HEK293 (cell line): ENCODE measurements around the gene NTRK3.

Experiments used
- CTCF ChIA-PET: fragments of 350-600 bp; formaldehyde crosslinking; extraction: SDS; loops from one replicate; lab custom pipeline; 2021; ENCODE audit warnings: antibody characterized with exemption; lab: Yijun Ruan, JAX
- POLR2A ChIA-PET: fragments of 300-600 bp; formaldehyde crosslinking; extraction: SDS; loops from one replicate; lab custom pipeline; 2020; ENCODE audit warnings: antibody characterized with exemption, inconsistent platforms; lab: Yijun Ruan, JAX
- H3K27ac ChIP-seq: fragments of 200-500 bp; sonication (Bioruptor generic); 2 replicates; pipeline ENCODE4 v1.5.1; 2014; ENCODE audit warnings: low read depth, low read length, control low read depth, inconsistent platforms; ENCODE audit errors: extremely low read depth
- H3K36me3 ChIP-seq, 2 experiments: fragments of 200-500 bp in 1 of 2; sonication (Bioruptor generic) in 1 of 2; 1 replicate in 1 of 2; 2 replicates in 1 of 2; pipeline ENCODE4 v1.5.1; 2014 to 2017; ENCODE audit warnings: inconsistent platforms in 2 of 2, low read length in 2 of 2; ENCODE audit not compliant: control insufficient read depth in 2 of 2, insufficient read depth in 1 of 2
- H3K4me1 ChIP-seq: fragments of 200-500 bp; sonication (Bioruptor generic); 2 replicates; pipeline ENCODE4 v1.5.1; 2014; ENCODE audit warnings: mild to moderate bottlenecking, low read length, inconsistent platforms; ENCODE audit not compliant: control insufficient read depth, insufficient read depth
- H3K4me3 ChIP-seq: 2 replicates; pipeline ENCODE4 v1.5.1; 2011; ENCODE audit warnings: low read depth, mild to moderate bottlenecking, control low read depth, low read length, moderate library complexity
- H3K9me3 ChIP-seq: fragments of 200-500 bp; sonication (Bioruptor generic); 2 replicates; pipeline ENCODE4 v1.5.1; 2014; ENCODE audit warnings: low read depth, low read length, inconsistent platforms; ENCODE audit not compliant: control insufficient read depth, insufficient read depth
- FEZF1 ChIP-seq: fragments of 450-650 bp; formaldehyde crosslinking; IDR thresholded peaks from 2 replicates; pipeline ENCODE4 v1.5.1; 2016; ENCODE audit warnings: missing biosample characterization, missing genetic modification characterization
- GFI1B ChIP-seq: fragments of 450-650 bp; formaldehyde crosslinking; IDR thresholded peaks from 2 replicates; pipeline ENCODE4 v1.5.1; 2016; ENCODE audit warnings: missing biosample characterization, missing genetic modification characterization
- GLI2 ChIP-seq: fragments of 450-650 bp; formaldehyde crosslinking; IDR thresholded peaks from 2 replicates; pipeline ENCODE4; 2017; ENCODE audit warnings: missing biosample characterization, missing genetic modification characterization, low read depth, borderline replicate concordance
- GLI4 ChIP-seq: fragments of 450-650 bp; formaldehyde crosslinking; IDR thresholded peaks from 2 replicates; pipeline ENCODE4 v1.5.1; 2016; ENCODE audit warnings: missing biosample characterization, missing genetic modification characterization
- PATZ1 ChIP-seq: fragments of 450-650 bp; formaldehyde crosslinking; IDR thresholded peaks from 2 replicates; pipeline ENCODE4 v1.5.1; 2016; ENCODE audit warnings: missing biosample characterization, missing genetic modification characterization
- REPIN1 ChIP-seq: fragments of 450-650 bp; formaldehyde crosslinking; IDR thresholded peaks from 2 replicates; pipeline ENCODE4 v1.5.1; 2017; ENCODE audit warnings: missing biosample characterization, missing genetic modification characterization, low read depth
- TCF7L2 ChIP-seq: IDR thresholded peaks from 2 replicates; pipeline ENCODE4 v1.6.1; 2011; ENCODE audit warnings: low read depth, mild to moderate bottlenecking, inconsistent platforms, low read length, moderate library complexity, borderline replicate concordance
- ZBTB7A ChIP-seq: fragments of 450-650 bp; formaldehyde crosslinking; IDR thresholded peaks from 2 replicates; pipeline ENCODE4 v1.5.1; 2016; ENCODE audit warnings: low read depth, missing biosample characterization, missing genetic modification characterization
- ZFHX2 ChIP-seq: fragments of 450-650 bp; formaldehyde crosslinking; conservative IDR thresholded peaks from 2 replicates; pipeline ENCODE4 v1.5.1; 2016; ENCODE audit warnings: missing biosample characterization, missing genetic modification characterization
- ZNF175 ChIP-seq: fragments of 450-650 bp; formaldehyde crosslinking; IDR thresholded peaks from 2 replicates; pipeline ENCODE4 v1.5.1; 2016; ENCODE audit warnings: missing biosample characterization, missing genetic modification characterization
- ZNF214 ChIP-seq: fragments of 450-650 bp; formaldehyde crosslinking; IDR thresholded peaks from 2 replicates; pipeline ENCODE4 v1.5.1; 2017; ENCODE audit warnings: missing biosample characterization, mild to moderate bottlenecking, missing genetic modification characterization, borderline replicate concordance
- ZNF221 ChIP-seq: fragments of 450-650 bp; formaldehyde crosslinking; IDR thresholded peaks from 2 replicates; pipeline ENCODE4 v1.5.1; 2017; ENCODE audit warnings: missing biosample characterization, missing genetic modification characterization, borderline replicate concordance
- ZNF391 ChIP-seq: fragments of 450-650 bp; formaldehyde crosslinking; IDR thresholded peaks from 2 replicates; pipeline ENCODE4 v1.5.1; 2016; ENCODE audit warnings: low read depth, missing biosample characterization, missing genetic modification characterization, borderline replicate concordance
- ZNF433 ChIP-seq: fragments of 450-650 bp; formaldehyde crosslinking; IDR thresholded peaks from 2 replicates; pipeline ENCODE4 v1.5.1; 2016; ENCODE audit warnings: missing biosample characterization, missing genetic modification characterization, low read depth
- ZNF488 ChIP-seq: fragments of 450-650 bp; formaldehyde crosslinking; IDR thresholded peaks from 2 replicates; pipeline ENCODE4 v1.5.1; 2016; ENCODE audit warnings: missing biosample characterization, missing genetic modification characterization
- ZNF513 ChIP-seq: fragments of 450-650 bp; IDR thresholded peaks from 2 replicates; pipeline ENCODE4 v1.5.1; 2018; ENCODE audit warnings: missing biosample characterization, missing genetic modification characterization
- ZNF514 ChIP-seq: fragments of 450-650 bp; formaldehyde crosslinking; IDR thresholded peaks from 2 replicates; pipeline ENCODE4 v1.5.1; 2016; ENCODE audit warnings: missing biosample characterization, missing genetic modification characterization
- ZNF585B ChIP-seq: fragments of 450-650 bp; formaldehyde crosslinking; IDR thresholded peaks from 2 replicates; pipeline ENCODE4 v1.5.1; 2016; ENCODE audit warnings: missing biosample characterization, missing genetic modification characterization
- ZNF658 ChIP-seq: fragments of 450-650 bp; formaldehyde crosslinking; IDR thresholded peaks from 2 replicates; pipeline ENCODE4; 2016; ENCODE audit warnings: missing biosample characterization, missing genetic modification characterization

The NTRK3 gene

GRCh38 chr15:88208396-88208795, 48.1 kb downstream of the NTRK3 start:
- ChIA-PET CTCF (interaction anchor here (0.6 to 1.9 kb wide), 2 partner anchors 37 to 249 kb away, joined by 6 to 9 read pairs; no protein-coding TSS in a partner anchor), POLR2A (no interaction called here)
- Histone ChIP-seq H3K9me3 (no peaks in the 10 kb centered on the region), H3K27ac (no peak overlapping the region), H3K36me3 (no peaks in the 10 kb centered on the region), H3K4me3 (no peak overlapping the region), H3K4me1 (no peaks in the 10 kb centered on the region)
- TF ChIP-seq GLI4 (no peak), ZNF514 (tag by site-specific recombination) (no peak)

GRCh38 chr15:88207565-88207964, 49.0 kb downstream of the NTRK3 start:
- no peak for TF ChIP-seq REPIN1 (tag by site-specific recombination)
- H3K9me3 ChIP-seq, result no peaks in the 10 kb centered on the region
- no peak overlapping the region for H3K4me3 ChIP-seq
- ChIA-PET CTCF (interaction anchor here (0.5 to 1.9 kb wide), 2 partner anchors 38 to 1175 kb away, joined by 4 to 9 read pairs; no protein-coding TSS in a partner anchor), POLR2A (no interaction called here)
- no peaks in the 10 kb centered on the region for H3K4me1 ChIP-seq
- H3K36me3 ChIP-seq, result no peaks in the 10 kb centered on the region
- no peak overlapping the region for H3K27ac ChIP-seq

- Histone ChIP-seq H3K4me1 (no peaks in the 10 kb centered on the region), H3K4me3 (no peak overlapping the region), H3K9me3 (no peaks in the 10 kb centered on the region), H3K36me3 (no peaks in the 10 kb centered on the region), H3K27ac (no peak overlapping the region)
- no peak for TF ChIP-seq ZNF585B
- no peak for TF ChIP-seq ZFHX2 (tag by site-specific recombination)
- no peak for TF ChIP-seq ZNF488
- TF ChIP-seq ZNF433 (tag by site-specific recombination), result no peak
- no peak for TF ChIP-seq ZNF175 (tag by site-specific recombination)
- TF ChIP-seq GLI2 (tag by site-specific recombination), result no peak
- TF ChIP-seq PATZ1 (tag by site-specific recombination), result no peak
- POLR2A ChIA-PET, result no interaction called here
- CTCF ChIA-PET, result no interaction called here
Observed at GRCh38 chr15:88204584-88204983, 52.0 kb downstream of the NTRK3 start.

GRCh38 chr15:88202231-88202630, 54.3 kb downstream of the NTRK3 start:
- no peak overlapping the region for H3K4me3 ChIP-seq
- H3K4me1 ChIP-seq, result no peaks in the 10 kb centered on the region
- H3K9me3 ChIP-seq, result no peaks in the 10 kb centered on the region
- no peak overlapping the region for H3K27ac ChIP-seq
- no peaks in the 10 kb centered on the region for H3K36me3 ChIP-seq
- TF ChIP-seq FEZF1 (tag by site-specific recombination) (no peak), GFI1B (tag by site-specific recombination) (no peak), ZNF221 (no peak), TCF7L2 (no peak), ZBTB7A (tag by site-specific recombination) (no peak), ZNF658 (no peak), ZNF214 (tag by site-specific recombination) (no peak), ZNF513 (tag by site-specific recombination) (no peak), ZNF391 (no peak)
- ChIA-PET POLR2A (no interaction called here), CTCF (interaction anchor here (0.6 to 1.4 kb wide), 3 partner anchors 11 to 283 kb away, joined by 3 to 6 read pairs (median 4); no protein-coding TSS in a partner anchor)
